ENCODE measurements around the gene ST6GALNAC6.
"Not testable (repeated sequence)": the region's sequence is repeated elsewhere in the genome, so short reads cannot be mapped to it uniquely, and the experiment has no call there.

Gene ST6GALNAC6

GRCh38 chr9:127887792-127888191 lies 11.6 kb downstream of the ST6GALNAC6 start:
- DNase-seq: no peak

GRCh38 chr9:127886401-127886972 lies 12.9 kb downstream of the ST6GALNAC6 start:
- DNase-seq: no peak

- no peak for DNase-seq
Observed at GRCh38 chr9:127885508-127886281, 13.7 kb downstream of the ST6GALNAC6 start.

GRCh38 chr9:127884976-127885490 lies 14.4 kb downstream of the ST6GALNAC6 start:
- no peak for DNase-seq

GRCh38 chr9:127884427-127884911 lies 14.9 kb downstream of the ST6GALNAC6 start:
- no peak for DNase-seq

- DNase-seq: no peak
Observed at GRCh38 chr9:127883959-127884358, 15.4 kb downstream of the ST6GALNAC6 start.

- not testable (repeated sequence) for DNase-seq
Observed at GRCh38 chr9:127881715-127882114, 17.7 kb downstream of the ST6GALNAC6 start.

GRCh38 chr9:127880143-127880542 lies 19.3 kb downstream of the ST6GALNAC6 start:
- DNase-seq: no peak

- no peak for DNase-seq
Observed at GRCh38 chr9:127878652-127879390, 20.6 kb downstream of the ST6GALNAC6 start.

GRCh38 chr9:127878001-127878651 lies 21.3 kb downstream of the ST6GALNAC6 start:
- no peak for DNase-seq

- no peak for DNase-seq
Observed at GRCh38 chr9:127877566-127877998, 21.8 kb downstream of the ST6GALNAC6 start, which contains the start of gene AK1. AK1 (minus strand) TSS chr9:127877675; CDS start chr9:127874617, 3,058 bp downstream.

GRCh38 chr9:127876764-127877562 lies 22.4 kb downstream of the ST6GALNAC6 start:
- DNase-seq: no peak

- DNase-seq: no peak
Observed at GRCh38 chr9:127876026-127876763, 23.2 kb downstream of the ST6GALNAC6 start.

- DNase-seq: no peak
Observed at GRCh38 chr9:127875306-127875966, 24.0 kb downstream of the ST6GALNAC6 start.

GRCh38 chr9:127874301-127875221 lies 24.8 kb downstream of the ST6GALNAC6 start:
- DNase-seq: no peak

GRCh38 chr9:127873886-127874285 lies 25.5 kb downstream of the ST6GALNAC6 start:
- no peak for DNase-seq

GRCh38 chr9:127873223-127873691 lies 26.1 kb downstream of the ST6GALNAC6 start:
- no peak for DNase-seq

GRCh38 chr9:127872369-127873222 lies 26.8 kb downstream of the ST6GALNAC6 start:
- no peak for DNase-seq
